BLaER1 (cell line): ENCODE measurements around the gene PEX11B.

Experiments used
- H3K27ac ChIP-seq: shearing (Covaris generic); formaldehyde crosslinking; 2 replicates; pipeline ENCODE4 v1.8.1; 2022
- H3K27me3 ChIP-seq: shearing (Covaris generic); formaldehyde crosslinking; 2 replicates; pipeline ENCODE4 v1.8.1; 2022
- H3K36me3 ChIP-seq: shearing (Covaris generic); formaldehyde crosslinking; 2 replicates; pipeline ENCODE4 v1.8.1; 2022
- H3K4me1 ChIP-seq: shearing (Covaris generic); formaldehyde crosslinking; 2 replicates; pipeline ENCODE4 v1.8.1; 2022
- H3K4me2 ChIP-seq: shearing (Covaris generic); formaldehyde crosslinking; 2 replicates; pipeline ENCODE4 v1.8.1; 2022
- H3K4me3 ChIP-seq: shearing (Covaris generic); formaldehyde crosslinking; 2 replicates; pipeline ENCODE4 v1.8.1; 2022
- H3K9ac ChIP-seq: shearing (Covaris generic); formaldehyde crosslinking; 2 replicates; pipeline ENCODE4 v1.8.1; 2022
- H3K9me3 ChIP-seq: shearing (Covaris generic); formaldehyde crosslinking; 2 replicates; pipeline ENCODE4 v1.8.1; 2022
- H4K20me1 ChIP-seq: shearing (Covaris generic); formaldehyde crosslinking; 2 replicates; pipeline ENCODE4 v1.8.1; 2022
- Cebpa-rat ChIP-seq: shearing (Covaris generic); IDR thresholded peaks from 2 replicates; pipeline ENCODE4 v1.8.1; 2022

The PEX11B gene

GRCh38 chr1:145874646-145875045, 43.9 kb downstream of the PEX11B start:
- no peak overlapping the region for H3K9ac ChIP-seq
- no peak overlapping the region for H3K4me3 ChIP-seq
- TF ChIP-seq Cebpa-rat, result no peak
- no peaks in the 10 kb centered on the region for H4K20me1 ChIP-seq
- H3K9me3 ChIP-seq, result no peaks in the 10 kb centered on the region
- no peaks in the 10 kb centered on the region for H3K36me3 ChIP-seq
- H3K4me1 ChIP-seq, result peaks cover 21% of the 10 kb centered on the region
- H3K27me3 ChIP-seq, result peaks cover 28% of the 10 kb centered on the region
- no peak overlapping the region for H3K27ac ChIP-seq
- no peak overlapping the region for H3K4me2 ChIP-seq

GRCh38 chr1:145871994-145872924, 46.3 kb downstream of the PEX11B start:
- Histone ChIP-seq H3K4me2 (peak overlapping the region; percentile 95), H3K27me3 (peaks cover 28% of the 10 kb centered on the region), H3K9me3 (no peaks in the 10 kb centered on the region), H3K4me3 (peak overlapping the region; percentile 58), H3K27ac (peak overlapping the region; percentile 63), H3K9ac (peak overlapping the region; percentile 74), H3K4me1 (peaks cover 21% of the 10 kb centered on the region), H3K36me3 (no peaks in the 10 kb centered on the region), H4K20me1 (no peaks in the 10 kb centered on the region)
- no peak for TF ChIP-seq Cebpa-rat

GRCh38 chr1:145868232-145868631, 50.3 kb downstream of the PEX11B start:
- H3K9me3 ChIP-seq, result no peaks in the 10 kb centered on the region
- H3K4me1 ChIP-seq, result peaks cover 21% of the 10 kb centered on the region
- H3K4me2 ChIP-seq, result no peak overlapping the region
- H3K27me3 ChIP-seq, result peaks cover 21% of the 10 kb centered on the region
- H3K4me3 ChIP-seq, result no peak overlapping the region
- no peak overlapping the region for H3K27ac ChIP-seq
- H3K9ac ChIP-seq, result no peak overlapping the region
- TF ChIP-seq Cebpa-rat, result no peak
- H4K20me1 ChIP-seq, result no peaks in the 10 kb centered on the region
- no peaks in the 10 kb centered on the region for H3K36me3 ChIP-seq

GRCh38 chr1:145863282-145864018, 55.1 kb downstream of the PEX11B start:
- Histone ChIP-seq H3K4me2 (no peak overlapping the region), H3K4me3 (no peak overlapping the region), H3K27ac (no peak overlapping the region), H3K9ac (no peak overlapping the region), H3K9me3 (no peaks in the 10 kb centered on the region), H3K36me3 (no peaks in the 10 kb centered on the region), H3K27me3 (no peaks in the 10 kb centered on the region), H4K20me1 (no peaks in the 10 kb centered on the region), H3K4me1 (peaks cover 15% of the 10 kb centered on the region)
- TF ChIP-seq Cebpa-rat, result no peak
